IPS-20b (cell line): ENCODE measurements around the gene PTPRE.

ENCODE experiments used
- H3K27ac ChIP-seq: one replicate; pipeline ENCODE4 v1.5.1; 2013; ENCODE audit warnings: low read length
- H3K27me3 ChIP-seq: 2 replicates; pipeline ENCODE4 v1.6.1; 2013; ENCODE audit warnings: mild to moderate bottlenecking, low read length, inconsistent platforms; ENCODE audit not compliant: insufficient read depth
- H3K36me3 ChIP-seq: 2 replicates; pipeline ENCODE4 v1.6.1; 2013; ENCODE audit warnings: low read depth, mild to moderate bottlenecking, inconsistent platforms, low read length, moderate library complexity; ENCODE audit not compliant: insufficient read depth
- H3K4me1 ChIP-seq: 2 replicates; pipeline ENCODE4 v1.6.1; 2013; ENCODE audit warnings: mild to moderate bottlenecking, control low read depth, inconsistent platforms, low read length, moderate library complexity; ENCODE audit not compliant: insufficient read depth
- H3K4me3 ChIP-seq: 2 replicates; pipeline ENCODE4 v1.5.1; 2013; ENCODE audit warnings: mild to moderate bottlenecking, low read length, inconsistent platforms
- H3K9ac ChIP-seq: 2 replicates; pipeline ENCODE4 v1.6.1; 2013; ENCODE audit warnings: low read depth, mild to moderate bottlenecking, inconsistent platforms, low read length, moderate library complexity
- H3K9me3 ChIP-seq: 2 replicates; pipeline ENCODE4 v1.6.1; 2013; ENCODE audit warnings: mild to moderate bottlenecking, low read depth, low read length, inconsistent platforms; ENCODE audit not compliant: insufficient read depth

Gene PTPRE

DNA sequence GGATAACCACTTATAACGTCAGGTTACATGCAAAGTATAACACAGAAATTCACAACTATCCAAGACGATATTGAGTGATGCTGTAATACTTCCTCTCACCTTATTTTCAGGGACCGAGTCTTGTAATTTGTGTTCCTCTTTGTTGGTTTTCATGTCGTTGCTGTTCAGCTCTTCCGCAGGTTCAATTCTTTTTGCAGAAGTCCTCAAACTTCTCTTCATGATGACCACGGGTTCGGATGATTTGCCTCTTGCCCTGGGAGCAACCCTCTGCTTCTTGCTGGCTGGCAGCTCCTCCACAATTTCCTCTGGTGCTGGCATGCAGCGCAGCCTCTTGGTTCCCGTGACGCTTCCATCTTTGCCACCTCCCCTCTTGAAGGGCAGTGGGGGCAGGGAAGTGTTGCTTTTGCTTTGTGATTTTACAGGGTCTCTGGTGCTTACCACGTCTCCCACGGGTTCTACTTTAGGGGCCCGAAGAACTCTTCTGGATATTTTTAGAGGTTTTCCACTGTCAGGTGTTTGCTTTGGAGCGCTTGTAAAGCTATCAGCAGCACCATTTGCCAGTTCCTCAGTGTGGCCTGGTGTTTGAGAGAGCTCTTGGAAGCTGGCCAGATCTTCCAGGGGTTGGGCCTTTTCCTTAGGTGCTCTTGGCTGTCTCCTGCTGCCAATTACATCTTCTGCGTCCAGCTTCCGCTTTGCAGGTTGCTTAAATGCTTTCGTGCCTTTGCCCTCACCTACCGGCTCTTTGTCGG lies 195.8 kb downstream of the PTPRE start:
- Histone ChIP-seq H3K36me3 (peaks cover 100% of the 10 kb centered on the region), H3K4me3 (no peak overlapping the region), H3K4me1 (no peaks in the 10 kb centered on the region), H3K9ac (no peak overlapping the region), H3K27ac (no peak overlapping the region), H3K9me3 (no peaks in the 10 kb centered on the region), H3K27me3 (no peaks in the 10 kb centered on the region)

DNA sequence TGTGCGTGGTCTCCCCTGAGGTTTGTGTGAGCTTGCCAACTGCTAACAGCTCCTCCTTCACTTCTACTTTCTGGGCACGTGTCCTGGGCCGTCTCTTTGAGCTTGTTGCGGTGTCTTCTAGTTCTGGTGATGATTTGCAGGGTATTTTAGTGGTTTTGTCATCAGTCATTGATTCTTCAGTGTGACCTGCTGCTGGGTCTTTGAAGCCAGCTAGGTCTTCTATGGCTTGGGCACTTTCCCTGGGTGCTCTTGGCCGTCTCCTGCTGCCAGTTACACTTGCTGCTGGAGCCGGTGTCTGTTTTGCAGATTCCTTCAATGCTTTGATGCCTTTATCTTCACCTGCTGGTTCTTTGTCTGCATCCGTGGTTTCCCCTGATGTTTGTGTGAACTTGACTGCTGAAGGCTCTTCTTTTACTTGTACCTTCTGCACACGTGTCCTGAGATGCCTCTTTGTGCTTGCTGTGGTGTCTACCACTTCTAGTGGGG lies 196.4 kb downstream of the PTPRE start:
- Histone ChIP-seq H3K4me3 (no peak overlapping the region), H3K9me3 (no peaks in the 10 kb centered on the region), H3K27me3 (no peaks in the 10 kb centered on the region), H3K4me1 (no peaks in the 10 kb centered on the region), H3K27ac (no peak overlapping the region), H3K9ac (no peak overlapping the region; the same call in 1 of the 2 replicates), H3K36me3 (peaks cover 100% of the 10 kb centered on the region)

DNA sequence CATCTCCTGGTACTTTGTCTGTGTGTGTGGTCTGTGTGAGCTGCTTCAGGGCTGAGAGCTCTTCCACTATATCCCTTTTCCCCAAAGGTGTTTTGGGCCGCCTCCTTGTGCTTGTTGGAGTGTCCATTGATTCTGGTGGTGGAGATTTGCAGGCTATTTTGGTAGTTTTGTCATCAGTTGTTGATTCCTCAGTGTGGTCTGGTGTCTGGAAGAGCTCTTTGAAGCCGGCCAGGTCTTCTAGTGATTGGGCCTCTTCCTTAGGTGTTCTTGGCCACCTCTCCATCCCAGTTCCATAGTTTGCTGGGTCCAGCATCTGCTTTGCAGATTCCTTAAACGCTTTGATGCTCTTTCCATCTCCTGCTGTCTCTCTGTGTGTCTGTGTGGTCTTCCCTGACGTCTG lies 198.5 kb downstream of the PTPRE start:
- Histone ChIP-seq H3K27ac (no peak overlapping the region), H3K27me3 (no peaks in the 10 kb centered on the region), H3K9ac (no peak overlapping the region), H3K4me3 (no peak overlapping the region), H3K4me1 (no peaks in the 10 kb centered on the region), H3K9me3 (no peaks in the 10 kb centered on the region), H3K36me3 (peaks cover 100% of the 10 kb centered on the region)

DNA sequence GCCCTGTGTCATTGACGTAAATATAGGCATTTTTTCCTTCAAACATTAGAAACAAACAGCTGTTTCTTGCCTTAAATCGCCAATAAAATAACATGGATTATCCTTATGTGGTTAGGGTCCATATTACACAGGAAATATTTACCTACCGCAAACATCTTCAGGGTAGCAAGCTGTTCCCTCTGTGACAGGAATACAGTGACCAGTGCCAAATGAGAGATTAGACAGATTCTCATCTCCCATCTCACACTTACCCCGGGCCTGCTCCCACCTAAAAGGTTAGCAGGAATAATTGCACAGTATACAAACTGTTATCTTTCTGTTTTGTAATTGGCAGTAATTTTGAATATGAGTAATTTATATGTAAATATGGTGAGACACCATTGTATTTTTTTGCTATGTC lies 202.8 kb downstream of the PTPRE start:
- Histone ChIP-seq H3K4me3 (no peak overlapping the region), H3K9ac (no peak overlapping the region), H3K27ac (no peak overlapping the region), H3K4me1 (no peaks in the 10 kb centered on the region), H3K27me3 (no peaks in the 10 kb centered on the region), H3K36me3 (peaks cover 100% of the 10 kb centered on the region), H3K9me3 (no peaks in the 10 kb centered on the region)

DNA sequence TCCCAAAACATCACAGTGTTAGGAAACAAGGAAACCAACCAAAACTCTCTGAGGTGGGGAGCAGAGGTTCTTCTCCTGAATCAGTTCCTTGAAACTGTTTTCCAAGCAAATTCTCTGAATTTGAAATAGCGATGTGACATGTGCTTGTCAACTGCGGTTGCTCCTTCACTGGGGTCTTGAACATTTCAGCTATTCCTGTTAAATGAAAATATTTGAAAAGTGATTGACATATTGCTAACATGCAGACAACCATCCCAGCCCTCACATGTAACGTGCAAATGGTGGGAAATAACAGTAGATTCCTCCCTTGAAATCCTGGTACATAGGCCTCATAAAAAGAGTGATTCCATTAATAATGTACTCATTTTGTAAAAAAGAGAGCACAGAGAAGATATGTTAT lies 203.4 kb downstream of the PTPRE start:
- H3K9ac ChIP-seq = no peak overlapping the region
- no peak overlapping the region for H3K4me3 ChIP-seq
- no peaks in the 10 kb centered on the region for H3K4me1 ChIP-seq
- H3K36me3 ChIP-seq = peaks cover 100% of the 10 kb centered on the region
- H3K27me3 ChIP-seq = no peaks in the 10 kb centered on the region
- H3K27ac ChIP-seq = no peak overlapping the region
- H3K9me3 ChIP-seq = no peaks in the 10 kb centered on the region

- Histone ChIP-seq H3K27me3 (no peaks in the 10 kb centered on the region), H3K4me1 (no peaks in the 10 kb centered on the region), H3K4me3 (no peak overlapping the region), H3K36me3 (peaks cover 99% of the 10 kb centered on the region), H3K9ac (no peak overlapping the region), H3K27ac (no peak overlapping the region), H3K9me3 (no peaks in the 10 kb centered on the region)
Observed at GRCh38 chr10:128111696-128112095, 204.8 kb downstream of the PTPRE start.

GRCh38 chr10:128113026-128113425 lies 206.1 kb downstream of the PTPRE start:
- Histone ChIP-seq H3K36me3 (peaks cover 89% of the 10 kb centered on the region), H3K4me1 (no peaks in the 10 kb centered on the region), H3K27me3 (no peaks in the 10 kb centered on the region), H3K9ac (no peak overlapping the region), H3K27ac (no peak overlapping the region), H3K4me3 (no peak overlapping the region), H3K9me3 (no peaks in the 10 kb centered on the region)

DNA sequence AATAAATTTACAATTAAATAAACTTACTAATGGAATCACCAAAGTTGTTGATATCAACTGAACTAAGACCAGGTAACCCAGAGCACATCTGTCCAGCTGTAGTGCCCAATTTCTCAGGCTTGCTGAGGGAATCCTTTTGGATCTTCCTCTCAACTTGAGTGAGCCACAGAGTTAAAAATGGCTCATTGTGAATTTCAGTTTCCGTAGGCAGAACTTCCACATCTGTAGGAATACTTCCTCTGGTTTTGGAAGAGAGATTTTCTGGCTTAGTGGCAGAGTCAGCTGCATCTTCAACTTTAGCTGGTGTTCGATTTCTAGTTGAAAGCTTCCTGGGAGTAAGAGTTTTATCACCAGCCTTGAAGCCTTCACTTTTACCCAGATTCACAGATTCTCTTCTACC lies 208.0 kb downstream of the PTPRE start:
- Histone ChIP-seq H3K27ac (no peak overlapping the region), H3K27me3 (no peaks in the 10 kb centered on the region), H3K4me3 (no peak overlapping the region), H3K9ac (no peak overlapping the region), H3K4me1 (no peaks in the 10 kb centered on the region), H3K9me3 (no peaks in the 10 kb centered on the region), H3K36me3 (peaks cover 89% of the 10 kb centered on the region)

- Histone ChIP-seq H3K27me3 (no peaks in the 10 kb centered on the region), H3K4me1 (no peaks in the 10 kb centered on the region), H3K9ac (no peak overlapping the region), H3K27ac (no peak overlapping the region), H3K36me3 (peaks cover 88% of the 10 kb centered on the region), H3K4me3 (no peak overlapping the region), H3K9me3 (no peaks in the 10 kb centered on the region)
Observed at GRCh38 chr10:128115356-128115755, 208.5 kb downstream of the PTPRE start.

DNA sequence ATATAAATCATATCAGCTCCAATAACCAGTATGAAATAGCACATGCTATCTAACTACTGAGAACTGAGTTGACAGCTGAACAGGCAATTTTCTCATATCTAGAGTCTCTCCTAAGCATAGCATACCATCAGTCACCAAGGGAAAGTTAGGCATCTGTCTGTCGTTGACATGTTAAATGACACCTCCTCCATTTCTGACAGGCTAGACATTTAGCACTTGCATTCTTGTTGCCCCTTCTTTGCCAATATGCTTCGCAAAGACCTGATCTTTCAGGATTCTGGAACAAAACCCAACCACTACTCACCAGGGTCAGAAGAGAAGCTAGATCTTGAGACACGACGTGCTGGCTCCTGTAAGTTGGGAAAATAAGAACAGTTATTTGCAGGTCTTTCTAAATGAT lies 209.3 kb downstream of the PTPRE start:
- Histone ChIP-seq H3K27me3 (no peaks in the 10 kb centered on the region), H3K4me1 (no peaks in the 10 kb centered on the region), H3K9ac (no peak overlapping the region), H3K4me3 (no peak overlapping the region), H3K36me3 (peaks cover 85% of the 10 kb centered on the region), H3K9me3 (no peaks in the 10 kb centered on the region), H3K27ac (no peak overlapping the region)

GRCh38 chr10:128116851-128117615 lies 210.1 kb downstream of the PTPRE start:
- peaks cover 82% of the 10 kb centered on the region for H3K36me3 ChIP-seq

More at GRCh38 chr10:128116851-128117615, 210.1 kb downstream of the PTPRE start:
- Histone ChIP-seq H3K9ac (no peak overlapping the region), H3K4me1 (no peaks in the 10 kb centered on the region), H3K4me3 (no peak overlapping the region), H3K27ac (no peak overlapping the region), H3K9me3 (no peaks in the 10 kb centered on the region), H3K27me3 (no peaks in the 10 kb centered on the region)
